ENCODE measurements around the gene C1QTNF8.

Gene C1QTNF8

DNA sequence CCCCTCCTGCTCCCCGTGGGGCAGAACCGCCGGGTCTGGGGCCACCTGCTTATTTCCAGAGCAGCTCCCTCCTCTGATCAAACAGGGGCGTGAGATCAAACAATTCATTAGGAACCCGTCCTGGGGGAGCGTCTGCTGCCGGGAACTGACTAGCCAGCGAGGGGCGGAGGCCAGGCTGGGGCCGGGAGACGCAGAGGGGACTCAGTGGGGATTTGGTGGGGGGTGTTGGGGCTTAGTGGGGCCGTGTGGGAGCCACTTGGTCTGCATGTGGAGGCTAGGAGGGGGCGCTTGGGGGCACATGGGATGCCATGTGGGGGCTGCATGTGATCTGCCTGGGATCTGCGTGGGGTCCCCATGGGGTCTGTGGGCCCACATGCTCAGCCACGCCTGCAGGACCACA is 36.4 kb upstream of the C1QTNF8 start:
- no peak for DNase-seq (ENCODE audit: low read depth)
- no peak overlapping the region for H3K4me3 ChIP-seq (ENCODE audit: low read length)
- TF ChIP-seq CTCF (conservative IDR thresholded peaks at IDR 0.05; ENCODE audit: low read length) = no peak

GRCh38 chr16:1131378-1131994 is 35.4 kb upstream of the C1QTNF8 start:
- no peak for DNase-seq (ENCODE audit: low read depth)
- TF ChIP-seq CTCF (conservative IDR thresholded peaks at IDR 0.05; ENCODE audit: low read length) = no peak
- H3K4me3 ChIP-seq (ENCODE audit: low read length) = no peak overlapping the region

DNA sequence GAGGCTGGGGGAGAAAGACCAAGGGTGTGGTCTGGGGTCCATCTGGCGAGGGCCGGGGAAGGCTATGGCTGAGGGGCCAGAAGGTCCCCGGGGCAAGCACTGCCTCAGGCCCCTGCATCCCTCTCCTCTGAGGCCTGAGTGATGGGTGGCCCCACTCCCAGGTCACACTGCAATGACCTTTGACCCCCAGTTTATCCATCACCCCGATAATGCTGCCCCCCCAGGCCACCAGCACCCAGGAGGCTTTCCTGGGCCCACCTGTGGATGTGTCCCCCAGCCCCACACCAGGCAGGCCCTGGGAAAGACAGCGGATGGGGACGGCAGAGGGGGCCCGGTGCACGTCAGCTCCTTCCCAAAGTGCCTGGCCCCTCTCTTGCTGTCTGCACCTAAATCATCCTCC is 34.3 kb upstream of the C1QTNF8 start:
- no peak for DNase-seq (ENCODE audit: low read depth)
- no peak overlapping the region for H3K4me3 ChIP-seq (ENCODE audit: low read length)
- TF ChIP-seq CTCF (conservative IDR thresholded peaks at IDR 0.05; ENCODE audit: low read length) = no peak

DNA sequence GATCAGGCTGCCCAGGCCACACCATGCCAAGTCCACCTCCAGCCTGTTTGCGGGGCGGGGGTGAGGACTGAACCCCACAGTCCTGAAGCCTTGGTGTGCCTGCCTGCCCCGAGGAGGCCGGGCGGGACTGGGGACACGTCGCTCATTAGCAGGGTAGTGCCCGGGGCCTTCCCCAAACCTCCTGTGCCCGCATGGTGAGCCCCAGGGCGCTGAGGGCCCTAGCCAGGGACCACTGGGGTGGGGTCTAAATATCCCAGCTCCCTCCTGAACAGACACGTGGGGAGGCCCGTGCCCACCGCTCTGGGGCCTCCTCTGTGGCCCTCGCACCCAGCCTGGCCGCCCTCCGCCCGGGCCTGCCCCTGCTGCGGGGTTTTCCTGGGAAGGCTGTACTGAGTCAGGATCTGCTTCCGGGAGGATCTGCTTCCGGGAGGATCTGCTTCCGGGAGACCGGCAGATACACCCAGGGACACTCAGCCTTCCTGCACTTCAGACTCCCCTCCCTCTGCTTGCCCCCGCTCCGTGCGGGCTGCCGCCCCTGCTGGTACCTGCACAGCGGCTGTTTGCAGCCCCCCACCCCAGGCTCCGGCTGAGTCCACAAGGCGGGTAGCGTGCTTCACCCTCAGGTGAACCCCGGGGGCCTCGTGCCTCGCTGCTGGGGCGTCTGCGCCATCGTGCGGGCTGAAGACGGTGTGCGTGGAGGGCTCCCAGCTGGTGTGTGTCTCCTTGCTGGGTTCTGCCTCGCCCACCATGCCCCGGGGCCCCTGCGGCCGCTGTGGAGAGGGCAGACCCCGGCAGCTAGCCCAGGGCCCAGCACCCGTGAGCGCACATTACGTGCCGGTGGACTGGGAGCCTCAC is 33.3 kb upstream of the C1QTNF8 start:
- no peak for DNase-seq (ENCODE audit: low read depth)
- H3K4me3 ChIP-seq (ENCODE audit: low read length) = no peak overlapping the region
- TF ChIP-seq CTCF (conservative IDR thresholded peaks at IDR 0.05; ENCODE audit: low read length) = no peak

DNA sequence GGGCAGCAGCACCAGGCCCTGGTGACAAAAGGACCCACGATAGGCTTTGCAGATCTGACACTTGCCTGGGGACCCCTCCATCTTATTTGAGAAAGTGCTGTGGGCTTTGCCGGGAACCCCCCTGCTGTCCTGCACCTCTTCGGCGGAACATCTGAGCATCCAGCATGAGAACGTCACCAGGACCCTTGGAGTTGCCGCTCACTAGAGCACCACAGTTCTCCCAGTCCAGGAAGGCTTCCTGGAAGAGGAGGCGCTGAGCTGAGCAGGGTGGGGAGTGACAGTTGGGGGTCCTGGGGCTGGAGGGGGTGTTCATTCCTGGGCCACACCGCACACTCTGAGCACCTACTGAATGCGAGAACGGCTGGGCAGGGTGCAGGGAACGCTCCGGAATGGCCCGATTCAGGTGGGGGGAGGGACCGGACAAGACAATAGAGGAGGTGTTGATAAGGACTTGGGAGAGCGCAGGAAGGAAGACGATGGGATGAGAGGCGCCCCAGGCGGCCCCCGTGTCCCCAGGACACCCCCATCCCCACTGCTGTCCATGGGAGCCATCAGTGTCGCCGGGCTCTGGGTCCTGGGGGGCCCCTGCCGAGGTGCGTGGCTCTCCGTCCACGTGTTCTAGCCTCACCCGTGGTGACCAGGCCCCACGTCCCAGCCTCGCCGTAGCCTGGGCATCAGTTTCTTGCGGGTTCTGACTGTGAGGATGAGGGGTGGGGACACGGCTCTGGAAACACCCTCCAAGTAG is 32.1 kb upstream of the C1QTNF8 start:
- no peak for TF ChIP-seq CTCF (conservative IDR thresholded peaks at IDR 0.05; ENCODE audit: low read length)
- DNase-seq (ENCODE audit: low read depth) = no peak
- H3K4me3 ChIP-seq (ENCODE audit: low read length) = no peak overlapping the region

GRCh38 chr16:1127101-1127500 is 31.1 kb upstream of the C1QTNF8 start:
- no peak for TF ChIP-seq CTCF (conservative IDR thresholded peaks at IDR 0.05; ENCODE audit: low read length)
- DNase-seq (ENCODE audit: low read depth) = no peak
- H3K4me3 ChIP-seq (ENCODE audit: low read length) = no peak overlapping the region
